H1 (cell line): ENCODE results near the gene PARM1.

Experiments used
- EZH2 ChIP-seq: fragments of 200-600 bp; sonication (generic); IDR thresholded peaks from 2 replicates; pipeline ENCODE4 v1.7.1; 2012; ENCODE audit warnings: low read depth, mild to moderate bottlenecking, moderate library complexity, low read length, inconsistent platforms; ENCODE audit not compliant: severe bottlenecking
- POLR2A ChIP-seq, 2 experiments: IDR thresholded peaks; 1 replicate in 1 of 2; 2 replicates in 1 of 2; pipeline ENCODE4 v1.6.1; 2011; ENCODE audit warnings: low read depth in 2 of 2, low read length in 2 of 2, mild to moderate bottlenecking in 2 of 2; ENCODE audit errors: control extremely low read depth in 1 of 2

GRCh38 chr4:75028196-75028854, 95.4 kb downstream of the PARM1 start:
- TF ChIP-seq EZH2 (no peak), POLR2A (IDR thresholded peaks at IDR 0.05; ENCODE audit: control extremely low read depth in 1 of 2, low read depth in 2 of 2, low read length in 2 of 2) (no peak)
